ENCODE data around the gene MYOM3.

Gene MYOM3

GRCh38 chr1:24095140-24095859, 16.6 kb downstream of the MYOM3 start:
- no peak for FAIRE-seq

DNA sequence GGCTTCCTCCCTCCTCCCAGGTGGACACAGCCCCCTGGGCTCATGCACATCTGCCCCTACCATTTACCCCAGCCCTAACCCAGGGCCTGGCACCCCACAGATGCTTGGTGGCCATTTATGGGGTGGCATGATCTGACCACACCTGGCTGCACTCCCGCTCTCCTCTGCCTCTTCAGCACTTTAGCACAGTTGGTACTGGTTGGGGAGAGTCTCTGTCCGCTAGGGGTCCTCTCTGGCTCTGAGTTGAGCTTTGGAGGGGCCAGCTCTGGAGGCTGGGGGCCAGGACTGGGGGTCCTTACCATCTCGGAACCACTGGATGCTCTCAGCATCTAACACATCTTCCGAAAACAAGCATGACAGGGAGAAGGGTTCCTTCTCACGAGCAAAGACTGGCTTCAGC, 17.4 kb downstream of the MYOM3 start:
- no peak for FAIRE-seq

DNA sequence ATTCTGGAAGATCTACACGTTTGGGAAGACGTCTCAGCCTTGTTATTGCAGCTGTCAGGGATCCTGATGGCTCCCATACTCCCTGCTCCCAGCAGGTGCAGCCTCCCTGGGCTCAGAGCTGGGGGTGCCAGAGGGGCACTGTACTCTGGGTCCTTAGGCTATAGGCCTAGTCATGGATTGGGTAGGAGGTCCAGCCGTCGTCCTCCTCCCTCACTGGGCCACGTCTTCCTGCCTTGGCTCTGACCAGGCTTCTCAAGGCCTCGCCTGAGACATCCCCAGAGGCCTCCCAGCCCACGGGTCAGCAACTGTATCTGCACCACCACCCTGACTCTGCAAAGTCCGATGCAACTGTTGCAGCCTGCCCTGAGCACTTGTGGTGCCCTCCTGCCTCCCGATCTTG, 18.2 kb downstream of the MYOM3 start:
- no peak for FAIRE-seq

GRCh38 chr1:24092979-24093378, 19.0 kb downstream of the MYOM3 start:
- no peak for FAIRE-seq

DNA sequence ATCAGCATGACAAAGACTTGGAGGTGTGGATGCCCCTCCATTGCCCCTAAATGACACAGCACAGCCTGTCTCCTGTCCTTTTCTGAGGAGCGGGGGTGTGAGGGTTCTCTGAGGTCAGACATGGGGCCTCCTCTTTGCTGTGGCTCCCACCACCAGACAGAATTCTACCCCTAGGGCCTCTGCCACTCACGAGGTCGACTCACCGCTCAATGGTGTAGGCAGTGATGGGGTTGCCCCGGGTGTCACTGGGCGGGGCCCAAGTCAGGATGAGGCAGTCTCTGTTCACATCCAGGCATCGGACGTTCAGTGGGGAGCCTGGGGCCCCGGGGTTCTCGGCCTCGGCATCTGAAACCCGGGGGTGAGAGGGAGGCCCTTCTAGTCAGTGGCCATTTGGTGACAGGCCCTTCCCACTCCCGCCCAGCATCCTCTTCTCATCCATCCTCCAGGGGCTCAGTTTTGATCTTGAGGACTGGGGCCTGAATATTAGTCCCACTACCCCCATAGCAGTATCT, 19.9 kb downstream of the MYOM3 start:
- no peak for FAIRE-seq

GRCh38 chr1:24090736-24091135, 21.2 kb downstream of the MYOM3 start:
- no peak for FAIRE-seq

GRCh38 chr1:24089743-24090555, 22.0 kb downstream of the MYOM3 start:
- no peak for FAIRE-seq

DNA sequence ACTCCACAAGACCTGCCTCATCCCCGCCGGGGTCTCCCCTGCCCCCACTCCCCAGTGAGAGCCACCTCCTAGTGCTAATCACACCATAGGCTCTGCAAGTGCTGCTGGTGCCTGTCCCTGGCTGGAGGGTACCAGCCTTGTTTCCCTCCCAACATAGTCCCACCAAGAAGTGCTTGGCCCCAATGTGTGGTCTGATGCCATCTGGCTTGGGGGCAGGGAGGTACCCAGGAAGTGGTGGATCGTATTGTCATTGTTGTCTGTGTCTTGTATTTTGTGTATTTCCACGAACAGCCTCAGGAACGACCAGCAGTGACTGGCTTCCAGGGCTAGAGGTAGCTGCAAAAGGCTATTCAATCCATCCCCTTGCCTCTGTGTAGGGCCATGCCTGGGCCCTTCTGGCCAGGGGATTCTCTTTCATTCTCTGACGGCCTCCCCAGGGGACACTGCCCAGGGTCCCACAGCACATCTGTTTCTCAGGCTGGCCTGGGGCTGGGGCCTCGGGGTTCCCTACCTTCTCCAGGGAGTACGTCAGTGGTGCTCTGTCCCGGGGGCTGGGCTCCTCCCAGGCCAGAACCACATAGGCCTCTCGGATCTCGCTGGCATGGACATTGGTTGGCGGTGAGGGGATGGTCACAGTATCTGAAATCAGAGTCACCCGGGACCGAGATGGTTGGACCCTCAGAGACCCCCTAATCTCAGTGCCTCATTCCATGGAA, 22.8 kb downstream of the MYOM3 start:
- FAIRE-seq = no peak

GRCh38 chr1:24086466-24086865, 25.5 kb downstream of the MYOM3 start:
- FAIRE-seq = no peak

DNA sequence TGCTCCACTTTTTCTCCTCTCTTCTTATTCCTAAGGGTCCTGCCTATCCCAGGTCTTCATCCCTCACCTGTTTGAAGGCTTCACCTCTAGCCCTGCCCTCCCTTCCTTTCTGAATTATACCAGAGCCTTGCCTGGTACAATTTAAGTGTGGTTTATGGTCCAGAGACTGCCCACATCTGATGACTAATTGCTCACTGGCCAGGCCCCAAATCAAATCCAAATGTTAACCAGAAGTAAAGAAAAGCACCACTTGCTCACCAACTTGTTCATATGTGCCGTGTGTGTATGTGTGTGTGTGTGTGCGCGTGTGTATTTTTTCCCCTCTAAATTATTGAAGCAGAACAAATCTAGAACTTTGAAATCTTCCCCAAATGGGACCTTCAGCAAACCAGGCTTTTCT, 26.4 kb downstream of the MYOM3 start:
- FAIRE-seq = no peak

- no peak for FAIRE-seq
These were observed 26.9 kb downstream of the MYOM3 start for GRCh38 chr1:24085007-24085406.

DNA sequence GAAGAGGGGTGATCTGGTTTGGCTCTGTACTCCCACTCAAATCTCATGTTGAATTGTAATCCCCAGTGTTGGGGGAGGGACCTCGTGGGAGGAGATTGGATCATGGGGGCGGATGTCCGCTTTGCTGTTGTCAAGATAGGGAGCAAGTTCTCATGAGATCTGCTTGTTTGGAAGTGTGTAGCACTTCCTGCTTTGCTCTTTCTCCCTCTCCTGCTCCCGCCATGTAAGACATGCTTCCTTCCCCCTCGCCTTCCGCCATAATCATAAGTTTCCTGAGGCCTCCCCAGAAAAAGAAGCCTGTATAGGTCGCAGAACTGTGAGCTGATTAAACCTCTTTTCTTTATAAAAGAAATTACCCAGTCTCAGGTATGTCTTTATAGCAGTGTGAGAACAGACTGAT, 27.9 kb downstream of the MYOM3 start:
- no peak for FAIRE-seq

DNA sequence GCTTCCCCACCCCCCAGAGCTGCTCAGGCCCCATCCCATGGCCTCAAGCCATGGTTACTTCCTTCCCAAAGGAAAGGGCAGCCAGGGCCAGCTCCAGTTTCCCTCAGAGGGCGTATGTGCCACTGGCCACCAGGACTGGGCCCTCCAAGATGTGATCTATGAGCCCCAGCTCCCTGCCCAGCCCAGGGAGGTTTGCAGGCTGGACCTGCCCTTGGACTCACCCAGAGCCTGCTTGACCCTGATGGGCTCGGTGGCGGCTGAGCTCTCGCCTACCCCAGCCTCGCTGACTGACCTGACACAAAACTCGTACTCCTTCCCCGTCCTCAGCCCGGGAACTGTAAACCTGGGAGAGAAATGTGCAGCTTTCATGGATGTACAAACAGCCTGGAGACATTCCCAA, 29.6 kb downstream of the MYOM3 start:
- FAIRE-seq = no peak

DNA sequence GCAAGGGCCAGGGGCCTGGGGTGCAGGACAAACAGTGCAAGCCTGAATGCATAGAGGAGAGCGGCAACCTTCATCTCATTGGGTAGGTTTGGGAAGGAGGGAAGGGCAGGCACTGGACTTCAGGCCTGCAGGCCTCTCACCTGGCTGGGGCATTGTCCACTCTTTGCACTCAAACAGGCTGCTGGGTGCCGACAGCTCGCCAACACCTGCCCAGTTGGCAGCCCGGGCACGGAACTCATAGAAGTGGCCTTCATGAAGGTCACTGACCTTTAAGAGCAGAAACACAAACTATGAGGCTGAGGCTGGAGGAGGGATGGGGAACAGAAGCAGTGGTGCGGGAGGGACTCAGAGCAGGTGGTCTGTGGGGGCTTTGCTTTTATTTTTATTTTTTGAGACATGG, 30.7 kb downstream of the MYOM3 start:
- FAIRE-seq = no peak

GRCh38 chr1:24080131-24080530, 31.8 kb downstream of the MYOM3 start:
- FAIRE-seq = no peak

- no peak for FAIRE-seq
These were observed 34.5 kb downstream of the MYOM3 start for GRCh38 chr1:24077278-24077978.

- no peak for FAIRE-seq
These were observed 36.0 kb downstream of the MYOM3 start for GRCh38 chr1:24075946-24076345.

GRCh38 chr1:24075590-24075854, 36.4 kb downstream of the MYOM3 start:
- no peak for FAIRE-seq

DNA sequence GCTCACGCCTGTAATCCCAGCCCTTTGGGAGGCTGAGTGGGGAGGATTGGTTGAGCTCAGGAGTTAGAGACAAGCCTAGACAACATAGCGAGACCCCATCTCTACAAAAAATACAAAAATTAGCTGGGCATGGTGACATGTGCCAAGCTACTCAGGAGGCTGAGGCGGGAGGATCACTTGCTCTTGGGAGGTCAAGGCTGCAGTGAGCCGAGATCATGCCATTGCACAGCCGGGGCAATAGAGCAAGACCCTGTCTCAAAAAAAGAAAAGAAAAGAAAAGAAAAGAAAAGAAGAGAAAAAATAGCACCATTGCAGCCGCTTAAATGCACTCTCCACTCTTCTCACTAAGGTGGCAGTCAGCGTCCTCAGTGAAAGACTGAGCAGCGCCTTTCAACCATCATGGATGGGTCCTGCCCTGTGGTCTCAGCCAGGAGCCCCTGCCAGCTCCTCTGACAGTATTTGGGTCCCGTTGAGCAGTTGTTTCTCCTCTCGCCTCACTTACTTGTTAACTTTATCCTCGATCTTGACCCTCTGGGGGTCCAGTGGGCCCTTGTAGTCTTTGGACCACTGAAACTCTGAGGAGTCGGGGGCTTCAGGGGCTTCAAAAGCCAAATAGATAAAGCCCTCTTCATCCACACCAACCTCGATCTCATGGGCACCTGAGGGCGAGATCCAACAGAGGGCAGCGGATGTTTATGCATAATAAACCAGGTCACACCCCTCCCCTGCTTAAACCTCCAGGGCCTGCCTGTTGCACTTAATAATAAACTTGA, 36.9 kb downstream of the MYOM3 start:
- no peak for FAIRE-seq

DNA sequence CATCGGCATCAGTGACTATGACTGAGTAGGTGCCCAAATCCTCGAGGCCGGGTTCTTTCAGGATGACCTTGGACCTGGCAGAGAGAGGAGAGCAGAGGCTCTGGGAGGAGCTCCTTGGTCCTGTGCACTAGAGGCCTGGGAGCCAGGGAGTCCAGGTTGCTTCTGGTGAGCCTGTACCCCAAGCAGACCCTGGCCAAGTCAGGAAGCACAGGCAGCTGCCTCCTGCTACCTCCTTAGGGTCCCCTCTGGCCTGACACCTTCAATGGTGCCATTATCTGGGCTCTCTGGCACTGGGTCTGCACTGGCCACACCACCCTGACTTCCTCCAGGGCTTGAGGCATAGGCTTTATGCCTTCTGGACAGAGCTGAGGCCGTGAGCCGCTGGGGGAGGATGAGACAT, 37.7 kb downstream of the MYOM3 start:
- no peak for FAIRE-seq

- FAIRE-seq = no peak
These were observed 40.0 kb downstream of the MYOM3 start for GRCh38 chr1:24071941-24072340.

DNA sequence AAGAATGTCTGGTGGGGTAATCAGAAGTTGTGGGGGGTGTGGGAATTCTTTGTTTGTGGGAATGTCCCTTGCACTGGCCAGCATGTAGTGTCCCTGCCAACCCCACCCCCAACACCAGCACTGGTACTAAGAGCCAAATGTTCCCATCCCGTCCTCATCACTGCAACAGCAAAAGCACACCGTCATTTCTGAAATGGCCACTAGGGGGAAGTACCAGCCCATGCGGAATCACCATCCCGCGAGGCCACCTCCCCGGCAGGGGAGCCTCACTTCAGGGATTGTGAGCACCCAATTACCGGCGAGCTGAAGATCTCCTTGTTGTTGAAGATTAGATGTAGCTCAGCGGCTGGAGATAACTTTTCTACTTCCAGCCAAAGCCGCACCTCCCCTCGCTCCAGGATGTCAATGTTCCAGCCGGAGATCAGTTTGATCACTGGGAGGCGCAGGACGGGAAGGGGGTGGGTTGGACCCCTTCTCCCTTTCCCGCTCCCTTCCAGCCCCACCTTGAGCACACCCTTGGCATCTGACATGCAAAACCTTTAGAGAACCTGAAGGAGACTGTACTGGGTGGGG, 41.0 kb downstream of the MYOM3 start:
- FAIRE-seq = peak; percentile 88

All from G401.6 (cell line).